GM21737 (cell line): ENCODE data around the gene SYTL3.

Experiments
- ATAC-seq: cut with Tn5 transposase; IDR thresholded peaks from one replicate; pipeline ENCODE4 v1.9.1; 2021; ENCODE audit warnings: mild to moderate bottlenecking, moderate library complexity; ENCODE audit not compliant: unreplicated experiment

SYTL3 gene

GRCh38 chr6:158717341-158718330 lies 67.8 kb downstream of the SYTL3 start:
- peak; percentile 56 for ATAC-seq

- no peak for ATAC-seq
Measured at GRCh38 chr6:158718461-158719046, 68.7 kb downstream of the SYTL3 start.

DNA sequence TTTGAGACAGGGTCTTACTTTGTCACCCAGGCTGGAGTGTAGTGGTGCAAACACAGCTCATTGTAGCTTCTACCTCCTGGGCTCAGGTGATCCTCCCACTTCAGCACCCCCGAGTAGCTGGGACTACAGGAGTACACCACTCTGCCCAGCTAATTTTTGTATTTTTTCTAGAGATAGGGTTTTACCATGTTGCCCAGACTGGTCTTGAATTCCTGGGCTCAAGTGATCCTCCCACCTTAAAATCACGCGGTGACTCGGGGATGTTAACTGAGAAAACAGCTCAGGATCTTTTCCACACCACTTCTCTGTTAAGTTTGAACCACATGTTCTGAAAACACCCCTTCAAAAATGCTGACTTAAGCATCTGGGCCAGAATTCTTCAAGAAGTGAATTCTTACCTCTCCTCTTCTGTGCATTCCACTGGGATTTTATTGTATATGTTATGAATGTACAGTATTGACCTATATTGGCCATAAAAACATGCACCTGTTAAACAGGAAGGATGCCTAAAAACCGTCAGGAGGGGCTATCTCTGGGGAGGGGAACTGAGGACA lies 72.4 kb downstream of the SYTL3 start:
- ATAC-seq: no peak

- no peak for ATAC-seq
Measured at GRCh38 chr6:158725704-158726103, 75.8 kb downstream of the SYTL3 start.

DNA sequence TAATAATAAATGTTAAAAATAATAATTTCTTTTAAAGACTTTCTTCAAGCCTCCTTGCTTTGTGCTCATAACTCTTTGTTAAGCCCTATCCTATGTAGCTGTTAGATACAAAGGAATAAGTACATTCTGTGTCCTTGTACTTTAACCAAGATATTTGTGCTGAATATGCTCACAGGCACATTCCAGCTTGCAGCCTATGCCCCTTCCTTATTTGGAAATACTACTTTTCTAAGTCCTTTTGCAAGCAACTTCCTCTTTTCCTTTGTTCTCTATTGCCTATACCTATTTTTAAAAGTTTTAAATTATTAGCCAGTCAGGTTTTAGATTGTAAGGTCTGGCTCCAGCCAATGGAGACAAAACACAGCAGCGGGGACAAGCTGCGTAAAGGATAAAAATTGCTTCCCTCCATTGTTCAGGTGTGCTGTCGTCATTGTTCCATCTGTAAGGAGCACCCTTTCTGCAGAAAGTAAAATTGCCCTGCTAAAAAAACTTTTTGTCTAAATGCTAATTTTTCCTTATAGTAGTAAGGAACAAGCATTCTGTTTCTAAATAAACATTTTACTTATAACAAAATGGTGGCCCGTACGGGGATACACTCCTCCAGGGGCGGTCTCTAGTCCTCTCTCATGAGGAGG lies 80.2 kb downstream of the SYTL3 start:
- ATAC-seq: no peak

DNA sequence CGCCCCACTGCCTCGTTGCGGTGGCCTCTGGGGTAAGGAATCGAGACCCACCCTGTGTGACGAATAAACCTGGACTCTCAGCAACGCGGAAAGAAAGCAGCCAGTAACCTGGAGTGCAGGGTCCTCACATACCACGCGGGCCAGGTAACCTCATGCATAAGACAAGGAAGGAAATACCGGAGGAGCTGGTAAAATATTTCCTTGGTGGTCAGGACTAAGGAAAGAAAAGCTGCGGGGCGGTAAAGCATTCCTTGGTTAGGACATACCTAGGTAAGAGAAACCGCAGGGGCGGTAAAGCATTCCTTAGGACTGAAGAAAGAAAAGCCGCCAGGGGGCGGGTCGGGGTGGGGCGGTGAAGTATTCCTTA lies 80.7 kb downstream of the SYTL3 start:
- ATAC-seq: no peak

DNA sequence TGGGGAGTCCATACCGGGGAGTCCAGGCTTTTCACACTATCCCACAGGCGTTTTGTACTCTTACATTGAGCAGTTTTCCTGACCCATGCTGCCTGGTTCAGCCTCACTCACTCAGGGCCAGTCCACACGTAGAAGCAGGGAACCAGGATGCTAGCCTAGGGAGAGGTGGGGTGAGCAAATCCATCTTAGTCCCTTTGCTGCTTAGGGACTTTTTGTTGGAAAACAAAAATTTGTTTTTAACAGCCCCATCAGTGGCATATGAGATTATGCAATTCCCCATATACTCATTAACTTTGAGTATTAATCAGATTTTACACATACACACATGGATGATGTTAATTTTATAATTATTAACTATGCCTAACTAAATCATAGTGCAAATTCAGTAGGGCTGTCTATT lies 85.2 kb downstream of the SYTL3 start:
- no peak for ATAC-seq

DNA sequence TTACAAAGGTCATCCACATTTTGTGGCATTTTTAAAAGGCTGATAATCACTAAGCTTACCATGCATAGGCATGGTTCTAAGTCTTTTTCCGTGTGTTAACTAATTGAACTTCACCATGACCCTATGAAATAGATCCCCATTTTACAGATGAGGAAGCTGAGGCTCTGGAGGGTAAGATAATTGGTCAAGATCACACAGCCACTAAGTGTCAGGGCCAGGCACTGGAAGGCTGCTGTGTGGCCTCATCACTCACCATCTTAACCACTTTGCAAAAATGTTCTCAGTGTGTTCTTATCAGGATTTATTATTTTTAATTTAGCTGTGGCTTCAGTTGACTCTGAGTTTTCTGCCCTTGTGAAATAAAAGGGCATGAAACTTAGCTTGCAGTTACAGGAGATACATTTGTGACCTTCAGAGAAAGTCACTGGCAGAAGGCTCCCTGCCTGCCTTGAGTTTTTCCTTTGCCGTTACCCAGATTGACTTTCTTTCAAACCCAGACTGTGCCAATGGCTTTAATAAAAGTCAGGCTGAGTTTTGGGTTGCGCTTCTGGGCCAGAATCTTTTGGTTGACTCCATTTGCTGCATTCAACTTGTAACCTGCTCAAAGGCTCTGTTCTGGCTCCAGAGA lies 87.3 kb downstream of the SYTL3 start:
- no peak for ATAC-seq

DNA sequence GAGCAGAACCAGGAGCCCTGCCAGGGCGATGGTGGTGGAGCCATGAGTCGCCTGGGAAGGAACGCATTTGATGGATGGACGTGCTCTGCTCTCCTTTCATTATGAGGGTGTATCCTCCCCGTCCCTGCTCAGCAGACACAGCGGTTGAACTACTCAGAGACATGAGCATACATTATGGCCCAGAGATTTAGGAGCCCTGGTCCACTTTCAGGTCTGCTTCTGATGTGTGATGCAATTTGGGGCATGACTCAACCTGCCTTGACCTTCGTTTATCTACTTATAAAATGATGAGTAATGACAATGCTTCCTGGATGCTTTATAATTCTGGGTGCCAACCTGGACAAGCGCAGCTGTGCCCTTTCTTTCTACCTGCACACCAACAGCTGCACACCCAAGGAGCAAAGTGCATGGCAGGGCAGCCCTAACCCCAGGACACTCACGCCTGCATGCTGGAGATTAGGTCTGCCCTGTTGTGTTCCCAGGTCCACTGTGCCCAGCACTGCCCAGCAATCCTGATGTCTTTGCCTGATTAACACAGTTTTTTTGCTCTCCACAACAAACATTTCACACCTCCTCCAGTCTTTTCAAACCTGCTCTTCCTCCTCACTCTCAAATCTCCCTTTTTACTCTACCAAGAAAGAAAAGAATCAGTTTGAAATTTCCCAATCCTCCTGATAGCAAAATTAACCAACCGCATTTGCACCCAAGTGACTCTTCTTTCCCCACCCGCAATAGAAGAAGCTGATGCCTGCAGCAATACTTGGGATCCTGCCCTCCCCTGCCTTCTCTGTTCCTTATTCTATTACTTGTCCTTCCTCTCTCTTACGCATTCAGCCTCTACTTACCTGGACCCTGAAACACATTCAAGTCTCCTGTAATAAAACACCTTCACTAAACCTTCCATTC lies 88.1 kb downstream of the SYTL3 start:
- no peak for ATAC-seq

GRCh38 chr6:158739673-158740072 lies 89.8 kb downstream of the SYTL3 start:
- ATAC-seq: no peak

- no peak for ATAC-seq
Measured at GRCh38 chr6:158743033-158743651, 93.3 kb downstream of the SYTL3 start.

DNA sequence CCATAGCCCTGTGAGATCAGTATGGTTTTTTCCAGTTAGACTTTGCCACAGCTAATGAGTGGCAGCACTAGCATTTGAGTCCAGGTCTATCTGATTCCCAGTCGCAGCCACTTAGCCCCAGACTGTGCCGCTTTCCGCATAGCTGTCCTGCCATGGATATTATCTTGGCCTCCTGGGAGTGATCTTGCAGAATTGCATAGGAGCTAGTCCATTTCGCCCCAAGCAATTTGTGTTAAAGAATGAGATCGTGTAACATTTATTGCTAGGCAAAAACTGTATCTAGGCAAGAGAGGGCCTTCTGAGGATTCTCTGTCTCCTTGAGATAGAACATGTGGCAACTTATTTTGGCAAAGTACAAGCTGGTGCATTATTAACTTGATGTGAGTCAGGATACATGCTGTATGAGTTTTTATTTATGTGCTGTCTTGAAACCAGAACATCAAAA lies 95.2 kb downstream of the SYTL3 start:
- ATAC-seq: no peak

DNA sequence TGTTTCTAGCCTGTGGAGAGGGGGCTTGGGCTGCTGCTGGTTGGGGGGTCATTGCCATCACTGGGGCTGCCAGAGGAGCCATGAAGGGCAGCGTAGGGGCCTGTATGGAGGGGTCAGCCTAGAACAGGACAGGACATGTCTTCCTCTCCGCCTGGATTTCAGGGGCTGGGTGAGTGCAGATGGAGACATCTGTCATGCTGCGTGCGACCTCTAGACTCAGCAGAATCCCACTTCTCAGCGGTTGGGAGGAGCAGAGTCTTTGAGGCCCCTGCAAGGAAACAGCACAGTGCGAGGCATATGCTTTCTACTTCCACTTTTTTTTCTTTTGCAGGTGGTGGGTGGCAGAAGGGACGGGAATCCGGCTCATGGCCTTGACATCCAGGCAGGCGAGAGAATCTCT lies 101.4 kb downstream of the SYTL3 start:
- no peak for ATAC-seq

DNA sequence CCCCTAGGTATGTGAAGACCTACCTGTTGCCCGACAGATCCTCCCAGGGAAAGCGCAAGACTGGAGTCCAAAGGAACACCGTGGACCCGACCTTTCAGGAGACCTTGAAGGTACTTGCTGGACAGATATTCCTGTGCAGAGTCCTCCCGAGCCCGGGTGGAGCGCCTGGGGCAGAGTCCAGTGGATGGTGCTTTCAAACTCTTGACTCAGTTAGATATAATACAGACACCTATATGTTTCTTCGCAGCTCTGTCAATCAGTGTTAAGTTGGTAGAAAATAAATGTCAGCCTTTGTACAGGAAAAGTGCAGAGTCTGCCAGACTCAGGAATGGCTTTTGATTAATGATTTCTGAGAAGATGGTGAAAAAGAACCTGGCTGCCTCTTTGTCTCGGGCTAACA lies 102.1 kb downstream of the SYTL3 start:
- no peak for ATAC-seq

GRCh38 chr6:158752613-158753012 lies 102.8 kb downstream of the SYTL3 start:
- ATAC-seq: no peak

GRCh38 chr6:158753811-158754210 lies 104.0 kb downstream of the SYTL3 start:
- no peak for ATAC-seq

DNA sequence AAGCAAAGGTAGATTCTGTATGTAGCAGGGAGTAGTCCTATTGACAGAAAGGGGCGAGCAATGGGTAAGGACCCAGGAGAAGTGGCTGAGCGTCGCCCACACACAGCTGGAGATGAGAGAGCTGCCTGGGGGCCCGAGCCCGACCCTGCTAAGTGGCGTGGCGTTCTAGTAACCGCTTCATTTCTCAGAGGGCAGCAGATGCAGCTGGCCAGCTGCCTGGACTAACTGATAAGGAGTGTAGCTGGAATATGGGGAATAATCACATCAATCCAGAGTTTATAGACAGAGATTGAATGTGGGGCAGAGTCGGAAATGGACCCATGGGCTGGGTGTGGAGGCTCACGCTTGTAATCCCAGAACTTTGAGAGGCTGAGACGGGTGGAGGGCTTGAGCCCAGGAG lies 104.9 kb downstream of the SYTL3 start:
- ATAC-seq: no peak

- ATAC-seq: no peak
Measured at GRCh38 chr6:158755636-158756035, 105.8 kb downstream of the SYTL3 start.

DNA sequence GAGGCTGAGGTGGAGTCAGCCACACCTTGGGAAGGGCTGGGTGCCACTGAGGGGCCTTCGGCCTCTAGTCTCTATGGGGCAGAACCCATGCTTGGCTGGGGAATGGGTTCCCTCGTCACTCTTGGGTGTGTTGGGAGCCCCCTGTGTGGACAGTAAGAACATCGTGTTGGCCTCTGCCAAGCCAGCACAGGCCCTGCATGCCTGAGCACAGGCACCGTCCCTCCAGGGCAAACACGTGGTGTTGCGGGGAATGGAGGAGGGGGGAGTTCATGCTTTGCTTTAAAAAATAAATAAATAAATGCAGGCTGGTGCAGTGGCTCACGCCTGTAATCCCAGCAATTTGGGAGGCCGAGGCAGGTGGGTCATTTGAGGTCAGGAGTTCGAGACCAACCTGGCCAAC lies 106.3 kb downstream of the SYTL3 start:
- no peak for ATAC-seq
